Caco-2 (cell line): ENCODE results near the gene SP3. TPM values are rescaled to one million over a fixed set of nuclear protein-coding genes. Genes with fewer than 3 reads are reported as not detected.

ENCODE experiments used
- BruUV-seq: library from RNA; stranded (reverse); fragments of 400-500 nt; replicated peaks from 2 replicates; lab custom pipeline; 2021; lab: Mats Ljungman, UMichigan
- CTCF ChIA-PET: fragments of 300-600 bp; sonication (Branson Sonifier 250); formaldehyde crosslinking; loops from one replicate; lab custom pipeline; 2022; ENCODE audit warnings: antibody characterized with exemption; lab: Charles Lee
- POLR2A ChIA-PET: fragments of 300-600 bp; sonication (Branson Sonifier 250); formaldehyde crosslinking; loops from one replicate; lab custom pipeline; 2022; ENCODE audit warnings: antibody characterized with exemption; lab: Charles Lee
- DNase-seq, 2 experiments: peaks; one replicate each; pipeline versions ENCODE4 v3.0.0 to v3.0.0-alpha.2; 2020 to 2022
- H3K27me3 ChIP-seq: replicated peaks from 2 replicates; pipeline ENCODE4 v1.6.0; 2011; ENCODE audit warnings: low read length; ENCODE audit not compliant: control insufficient read depth, insufficient read depth
- H3K36me3 ChIP-seq: 2 replicates; pipeline ENCODE4 v1.5.1; 2011; ENCODE audit warnings: low read length; ENCODE audit not compliant: control insufficient read depth, insufficient read depth
- H3K4me1 ChIP-seq: fragments of 250-450 bp; sonication (Bioruptor Pico); 2 replicates; pipeline ENCODE4 v1.5.1; 2020; ENCODE audit warnings: mild to moderate bottlenecking
- H3K4me3 ChIP-seq: 2 replicates; pipeline ENCODE4 v1.5.1; 2011; ENCODE audit warnings: low read depth, mild to moderate bottlenecking, control low read depth, low read length
- H3K9me3 ChIP-seq: fragments of 250-450 bp; sonication (Bioruptor Pico); 2 replicates; pipeline ENCODE4 v1.5.1; 2020; ENCODE audit warnings: mild to moderate bottlenecking, moderate library complexity
- H3K27ac Mint-ChIP-seq: one replicate; pipeline ENCODE4 v1.8.0; 2022; ENCODE audit warnings: mixed read lengths; ENCODE audit not compliant: unreplicated experiment
- H3K27me3 Mint-ChIP-seq: one replicate; pipeline ENCODE4 v1.8.0; 2022; ENCODE audit warnings: mixed read lengths; ENCODE audit not compliant: insufficient read depth, unreplicated experiment
- H3K36me3 Mint-ChIP-seq: one replicate; pipeline ENCODE4 v1.8.0; 2022; ENCODE audit warnings: mild to moderate bottlenecking, mixed read lengths; ENCODE audit not compliant: insufficient read depth, unreplicated experiment
- H3K4me1 Mint-ChIP-seq: one replicate; pipeline ENCODE4 v1.8.0; 2022; ENCODE audit warnings: low read depth, mixed read lengths; ENCODE audit not compliant: unreplicated experiment
- H3K4me3 Mint-ChIP-seq: one replicate; pipeline ENCODE4 v1.8.0; 2022; ENCODE audit warnings: mild to moderate bottlenecking, moderate library complexity, mixed read lengths; ENCODE audit not compliant: unreplicated experiment
- H3K9me3 Mint-ChIP-seq: one replicate; pipeline ENCODE4 v1.8.0; 2022; ENCODE audit warnings: mixed read lengths; ENCODE audit not compliant: unreplicated experiment
- CTCF ChIP-seq, 2 experiments: fragments of 200-600 bp in 1 of 2; IDR thresholded peaks; 1 replicate in 1 of 2; 2 replicates in 1 of 2; pipeline versions ENCODE4 v1.5.1 to v1.8.0; 2011 to 2022; ENCODE audit warnings: antibody characterized with exemption in 1 of 2, control low read depth in 1 of 2, inconsistent platforms in 1 of 2, low read depth in 1 of 2, low read length in 1 of 2, mild to moderate bottlenecking in 1 of 2, moderate library complexity in 1 of 2; ENCODE audit not compliant: insufficient read depth in 1 of 2, severe bottlenecking in 1 of 2, unreplicated experiment in 1 of 2
- intact Hi-C: fragments of 100-400 bp; cut with micrococcal nuclease; formaldehyde crosslinking; loops from one replicate; pipeline ENCODE4 v1.10.0; 2022; ENCODE audit not compliant: unreplicated experiment
- total RNA-seq: library from RNA; stranded (reverse); gene quantifications from 2 replicates; pipeline ENCODE4 v1.2.3, GENCODE V29; 2022

SP3 gene
- total RNA-seq, 1 experiment from 2014 or later = 111 TPM

- Histone ChIP-seq H3K9me3 (no peaks in the 10 kb centered on the region), H3K4me1 (peaks cover 19% of the 10 kb centered on the region), H3K4me3 (no peak overlapping the region), H3K36me3 (no peaks in the 10 kb centered on the region), H3K27me3 (no peaks in the 10 kb centered on the region)
- intact Hi-C loops = no loop called here
- DNase-seq = no peak
- Mint-ChIP-seq H3K27me3 (no peaks in the 10 kb centered on the region), H3K36me3 (no peaks in the 10 kb centered on the region), H3K9me3 (no peaks in the 10 kb centered on the region), H3K4me1 (peaks cover 18% of the 10 kb centered on the region), H3K27ac (no peak overlapping the region), H3K4me3 (no peak overlapping the region)
- ChIA-PET POLR2A (no interaction called here), CTCF (interaction anchor here (1.0 kb wide), 1 partner anchor 72 kb away, joined by 3 read pairs; no protein-coding TSS in a partner anchor)
- BruUV-seq = no TSS peak
- TF ChIP-seq CTCF (IDR thresholded peaks at IDR 0.05; ENCODE audit: insufficient read depth in 1 of 2, low read depth in 1 of 2, low read length in 1 of 2, severe bottlenecking in 1 of 2, unreplicated experiment in 1 of 2) = no peak
These were observed 90.3 kb downstream of the SP3 start for GRCh38 chr2:173874894-173875237.

- Mint-ChIP-seq H3K4me1 (peaks cover 18% of the 10 kb centered on the region), H3K27me3 (no peaks in the 10 kb centered on the region), H3K4me3 (no peak overlapping the region), H3K36me3 (no peaks in the 10 kb centered on the region), H3K9me3 (no peaks in the 10 kb centered on the region), H3K27ac (no peak overlapping the region)
- intact Hi-C loops = no loop called here
- BruUV-seq = no TSS peak
- DNase-seq = no peak
- CTCF ChIA-PET = interaction anchor here (1.0 kb wide), 1 partner anchor 71 kb away, joined by 3 read pairs; no protein-coding TSS in a partner anchor
- H3K4me3 ChIP-seq = no peak overlapping the region
- POLR2A ChIA-PET = no interaction called here
- no peaks in the 10 kb centered on the region for H3K36me3 ChIP-seq
- peaks cover 19% of the 10 kb centered on the region for H3K4me1 ChIP-seq
- TF ChIP-seq CTCF (IDR thresholded peaks at IDR 0.05; ENCODE audit: insufficient read depth in 1 of 2, low read depth in 1 of 2, low read length in 1 of 2, severe bottlenecking in 1 of 2, unreplicated experiment in 1 of 2) = no peak
- no peaks in the 10 kb centered on the region for H3K9me3 ChIP-seq
- H3K27me3 ChIP-seq = no peaks in the 10 kb centered on the region
These were observed 90.9 kb downstream of the SP3 start for GRCh38 chr2:173874003-173874893.

GRCh38 chr2:173872714-173873113 is 92.5 kb downstream of the SP3 start:
- H3K4me1 Mint-ChIP-seq = peaks cover 18% of the 10 kb centered on the region
- no peak overlapping the region for H3K27ac Mint-ChIP-seq
- DNase-seq = peak; percentile 62 to 67
- CTCF ChIA-PET = no interaction called here
- H3K27me3 Mint-ChIP-seq = peaks cover 3% of the 10 kb centered on the region
- Histone ChIP-seq H3K9me3 (no peaks in the 10 kb centered on the region), H3K36me3 (no peaks in the 10 kb centered on the region), H3K4me1 (peaks cover 19% of the 10 kb centered on the region), H3K4me3 (no peak overlapping the region), H3K27me3 (no peaks in the 10 kb centered on the region)
- no TSS peak for BruUV-seq
- POLR2A ChIA-PET = no interaction called here
- no peaks in the 10 kb centered on the region for H3K36me3 Mint-ChIP-seq
- TF ChIP-seq CTCF (IDR thresholded peaks at IDR 0.05; ENCODE audit: insufficient read depth in 1 of 2, low read depth in 1 of 2, low read length in 1 of 2, severe bottlenecking in 1 of 2, unreplicated experiment in 1 of 2) = no peak
- intact Hi-C loops = no loop called here
- no peak overlapping the region for H3K4me3 Mint-ChIP-seq
- H3K9me3 Mint-ChIP-seq = no peaks in the 10 kb centered on the region
